Measurements from ENCODE around the gene SH2B2. TPM values are rescaled to one million over a fixed set of nuclear protein-coding genes. Genes with fewer than 3 reads are reported as not detected.

SH2B2 gene
- total and polyA plus RNA-seq, 8 donors: 3.1 to 8.2 (median 3.9) TPM

- peaks cover 0 to 77% of the 10 kb centered on the region in 2 donors for H3K36me3 ChIP-seq
- TF ChIP-seq CTCF (IDR thresholded peaks at IDR 0.05): no peak
- no peak overlapping the region for H3K27ac ChIP-seq
- no peaks in the 10 kb centered on the region for H3K4me1 ChIP-seq
- no peak overlapping the region for H3K4me3 ChIP-seq
- intact Hi-C loops (cut with DNase I): no loop called here
- no peak for ATAC-seq
- DNase-seq: no peak
- no peaks in the 10 kb centered on the region for H3K9me3 ChIP-seq
- H3K27me3 ChIP-seq: no peaks in the 10 kb centered on the region
Measured at GRCh38 chr7:102248081-102248455, 38.6 kb upstream of the SH2B2 start.

GRCh38 chr7:102248456-102249395, 37.9 kb upstream of the SH2B2 start:
- no peak overlapping the region for H3K4me3 ChIP-seq
- H3K4me1 ChIP-seq: no peaks in the 10 kb centered on the region
- intact Hi-C loops (cut with DNase I): no loop called here

GRCh38 chr7:102251531-102252365, 34.9 kb upstream of the SH2B2 start:
- no peak for TF ChIP-seq CTCF (IDR thresholded peaks at IDR 0.05)
- no peaks in the 10 kb centered on the region for H3K4me1 ChIP-seq
- ATAC-seq (no peak), DNase-seq (peak in 1 of 4 donors; percentile 20)
- peaks cover 0 to 51% of the 10 kb centered on the region in 2 donors for H3K36me3 ChIP-seq
- H3K27ac ChIP-seq: no peak overlapping the region
- intact Hi-C loops (cut with DNase I): no loop called here
- H3K4me3 ChIP-seq: no peak overlapping the region
- H3K9me3 ChIP-seq: no peaks in the 10 kb centered on the region
- no peaks in the 10 kb centered on the region for H3K27me3 ChIP-seq

More at GRCh38 chr7:102248456-102249395, 37.9 kb upstream of the SH2B2 start:
- no peak for ATAC-seq
- Histone ChIP-seq H3K9me3 (no peaks in the 10 kb centered on the region), H3K27me3 (no peaks in the 10 kb centered on the region), H3K36me3 (peaks cover 0 to 73% of the 10 kb centered on the region in 2 donors), H3K27ac (no peak overlapping the region)
- no peak for TF ChIP-seq CTCF (IDR thresholded peaks at IDR 0.05)
- DNase-seq: peak in 1 of 4 donors; percentile 74

- Histone ChIP-seq H3K27me3 (no peaks in the 10 kb centered on the region), H3K36me3 (peaks cover 0 to 46% of the 10 kb centered on the region in 2 donors), H3K9me3 (no peaks in the 10 kb centered on the region), H3K4me1 (no peaks in the 10 kb centered on the region), H3K4me3 (no peak overlapping the region), H3K27ac (no peak overlapping the region)
- ATAC-seq (no peak), DNase-seq (peak in 1 of 4 donors; percentile 24)
- TF ChIP-seq CTCF (IDR thresholded peaks at IDR 0.05): no peak
- intact Hi-C loops (cut with DNase I): no loop called here
Measured at GRCh38 chr7:102252366-102252982, 34.2 kb upstream of the SH2B2 start.
